Fibroblast of pulmonary artery (primary cell): ENCODE results near the gene TRPV4.
A peak's percentile ranks its signal among the peaks of the same experiment; 100 is the strongest.

Source experiments
- DNase-seq: peaks from one replicate; pipeline ENCODE4 v3.0.0-alpha.2; 2010; ENCODE audit warnings: low read depth
- H3K4me3 ChIP-seq: replicated peaks from 2 replicates; pipeline ENCODE4 v1.5.1; 2011; ENCODE audit warnings: low read depth, mild to moderate bottlenecking, control low read depth, low read length, moderate library complexity
- CTCF ChIP-seq: IDR thresholded peaks from 2 replicates; pipeline ENCODE4 v1.5.1; 2011; ENCODE audit warnings: mild to moderate bottlenecking, control low read depth, low read length, inconsistent platforms; ENCODE audit errors: missing control alignments

The TRPV4 gene

GRCh38 chr12:109828754-109829511 lies 4.3 kb downstream of the TRPV4 start:
- DNase-seq = no peak
- no peak overlapping the region for H3K4me3 ChIP-seq
- TF ChIP-seq CTCF = no peak

GRCh38 chr12:109827566-109828550 lies 5.3 kb downstream of the TRPV4 start:
- peak; percentile 30 for DNase-seq
- no peak overlapping the region for H3K4me3 ChIP-seq
- TF ChIP-seq CTCF = no peak

- DNase-seq = no peak
- no peak for TF ChIP-seq CTCF
- H3K4me3 ChIP-seq = no peak overlapping the region
Observed at GRCh38 chr12:109827080-109827479, 6.1 kb downstream of the TRPV4 start.

- H3K4me3 ChIP-seq = no peak overlapping the region
- no peak for TF ChIP-seq CTCF
- DNase-seq = no peak
Observed at GRCh38 chr12:109824731-109825130, 8.5 kb downstream of the TRPV4 start.

- no peak overlapping the region for H3K4me3 ChIP-seq
- no peak for DNase-seq
- no peak for TF ChIP-seq CTCF
Observed at GRCh38 chr12:109822951-109823411, 10.2 kb downstream of the TRPV4 start.

DNA sequence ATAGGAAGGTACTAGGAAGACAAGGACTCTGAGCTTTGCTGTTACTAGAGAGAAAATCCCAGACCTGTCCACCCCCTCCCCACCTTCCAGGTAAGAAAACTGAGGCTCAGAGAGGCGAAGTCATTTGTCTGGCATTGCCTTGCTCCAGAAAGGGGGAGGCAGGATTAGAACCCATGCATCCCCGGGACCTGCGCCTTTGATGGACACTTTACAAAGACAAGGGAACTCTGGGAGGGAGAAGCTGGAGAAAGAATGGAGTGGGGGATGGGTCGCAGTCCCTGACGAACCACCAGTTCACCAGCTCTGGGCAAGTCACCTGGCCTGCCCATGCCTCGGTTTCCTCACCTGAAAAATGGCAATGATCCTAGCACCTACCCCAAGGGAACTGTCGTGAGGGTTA lies 10.8 kb downstream of the TRPV4 start:
- TF ChIP-seq CTCF = no peak
- DNase-seq = no peak
- H3K4me3 ChIP-seq = no peak overlapping the region
